ENCODE results near the gene NLGN4X.

NLGN4X gene

DNA sequence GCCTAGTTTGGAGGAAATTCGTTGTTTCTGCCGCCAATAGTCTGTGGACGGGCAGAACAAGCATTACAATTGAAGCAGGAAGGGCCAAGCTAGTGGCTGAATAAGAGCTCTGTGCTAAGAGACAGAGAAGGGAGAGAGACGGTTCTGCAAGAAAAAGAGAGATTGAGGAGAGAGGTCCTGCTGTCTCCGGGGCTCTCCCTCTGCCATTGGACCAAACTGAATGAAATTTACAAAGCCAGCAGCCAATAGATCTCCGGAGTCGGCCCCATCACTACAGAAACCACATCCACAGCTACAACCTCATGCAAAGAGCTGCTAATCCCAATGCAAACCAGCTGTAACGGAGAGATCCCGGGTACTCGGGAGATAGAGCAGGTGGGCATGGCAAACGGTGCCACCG is at the start of gene NLGN4X:
Gene NLGN4X (minus strand): TSS at position 148 of the 400 bp plus-strand sequence. CDS start 77,401 bp downstream, outside the sequence.
- no peaks in the 10 kb centered on the region for H3K4me1 Mint-ChIP-seq
- DNase-seq (ENCODE audit: low spot score in 2 of 2), result no peak
- ATAC-seq, result no peak
- H3K4me3 Mint-ChIP-seq, result no peak within 1 kb of the TSS
- no peaks in the 10 kb centered on the region for H3K9me3 Mint-ChIP-seq
- H3K36me3 Mint-ChIP-seq, result no peaks in the 10 kb centered on the region
- H3K27ac Mint-ChIP-seq, result no peak within 1 kb of the TSS

DNA sequence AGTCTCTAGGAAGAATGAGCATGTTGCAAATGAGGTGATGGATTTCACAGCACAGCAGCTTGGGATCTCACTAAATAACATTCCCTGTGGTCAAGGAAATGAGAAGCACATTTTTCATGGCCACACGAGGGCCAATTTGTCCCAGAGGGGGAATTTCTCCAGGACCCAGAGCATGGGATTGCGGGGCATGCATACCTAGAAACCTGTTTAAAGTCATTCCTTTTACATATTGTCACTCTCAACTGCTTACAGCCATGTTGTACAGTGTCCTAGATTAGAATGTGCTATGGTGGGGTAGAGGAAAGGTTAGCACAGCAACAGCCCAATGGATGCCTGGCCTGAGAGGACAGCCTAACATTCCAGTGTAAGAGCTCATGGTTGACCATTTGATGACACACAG is 37.4 kb upstream of the NLGN4X start:
- no peaks in the 10 kb centered on the region for H3K4me1 Mint-ChIP-seq
- H3K4me3 Mint-ChIP-seq, result no peak overlapping the region
- H3K9me3 Mint-ChIP-seq, result no peaks in the 10 kb centered on the region
- ATAC-seq (no peak), DNase-seq (ENCODE audit: low spot score in 2 of 2) (no peak)
- no peak overlapping the region for H3K27ac Mint-ChIP-seq
- no peaks in the 10 kb centered on the region for H3K36me3 Mint-ChIP-seq

DNA sequence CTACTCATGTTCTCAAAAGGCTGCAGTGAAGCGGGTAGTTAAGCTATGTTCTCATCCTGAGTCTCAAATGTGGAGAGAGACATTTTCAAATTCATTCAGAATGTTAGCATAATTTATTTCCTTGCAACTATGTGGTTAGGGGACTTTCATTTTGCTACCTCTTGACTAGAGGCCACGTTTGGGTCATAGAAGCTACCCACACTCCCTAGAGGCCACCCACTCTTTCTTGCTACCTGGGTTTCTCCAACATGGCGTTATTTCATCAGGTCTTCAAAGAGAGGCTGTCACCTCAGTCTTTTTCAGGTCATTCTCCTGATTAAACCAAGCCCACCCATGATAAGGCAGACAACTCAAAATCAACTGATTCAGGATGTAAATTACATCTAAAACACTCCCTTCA is 34.3 kb upstream of the NLGN4X start:
- ATAC-seq, result no peak
- no peaks in the 10 kb centered on the region for H3K9me3 Mint-ChIP-seq
- no peaks in the 10 kb centered on the region for H3K36me3 Mint-ChIP-seq
- H3K4me3 Mint-ChIP-seq, result no peak overlapping the region
- no peak overlapping the region for H3K27ac Mint-ChIP-seq
- DNase-seq (ENCODE audit: low spot score in 2 of 2), result no peak
- H3K4me1 Mint-ChIP-seq, result no peaks in the 10 kb centered on the region

DNA sequence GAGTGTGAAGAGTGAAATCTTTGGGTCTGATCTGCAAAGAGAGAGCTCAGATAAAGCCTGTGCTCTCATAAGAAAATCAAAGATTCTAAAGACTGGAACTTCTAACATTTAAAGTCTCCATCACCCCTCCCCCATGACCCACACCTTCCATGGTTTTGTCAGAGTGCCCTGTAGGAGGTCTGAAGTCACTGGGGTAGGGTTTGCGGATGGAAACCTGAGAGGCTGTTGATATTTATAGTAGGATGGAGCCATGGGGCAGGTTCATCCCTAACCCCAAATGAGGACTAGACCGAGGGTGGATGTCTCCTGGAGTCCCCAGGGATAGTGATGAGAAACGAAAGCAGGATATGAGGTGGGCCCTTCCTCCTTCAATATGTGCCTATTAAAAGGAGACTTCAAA is 28.4 kb upstream of the NLGN4X start:
- H3K4me3 Mint-ChIP-seq, result no peak overlapping the region
- ATAC-seq (no peak), DNase-seq (ENCODE audit: low spot score in 2 of 2) (no peak)
- H3K4me1 Mint-ChIP-seq, result no peaks in the 10 kb centered on the region
- peaks cover 6% of the 10 kb centered on the region for H3K36me3 Mint-ChIP-seq
- peaks cover 4% of the 10 kb centered on the region for H3K9me3 Mint-ChIP-seq
- no peak overlapping the region for H3K27ac Mint-ChIP-seq

DNA sequence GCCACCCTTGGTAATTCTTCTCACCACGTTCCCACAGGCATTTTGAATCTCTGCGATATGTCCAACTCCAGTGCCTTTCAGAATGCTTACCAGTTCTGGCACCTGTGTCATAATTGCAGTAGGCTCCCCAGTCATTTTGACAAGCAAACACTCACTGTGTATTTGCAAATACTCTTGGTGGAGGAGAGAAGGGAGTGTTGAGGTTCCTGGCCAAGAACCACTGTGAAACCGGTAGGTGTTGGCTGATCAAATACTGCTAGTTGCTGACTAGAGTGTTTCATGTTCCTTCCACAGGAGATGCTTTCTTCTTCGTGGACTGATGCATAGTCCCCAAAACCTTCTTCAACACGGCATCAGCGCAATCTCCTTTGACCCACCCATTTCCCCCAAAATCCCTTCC is 16.0 kb upstream of the NLGN4X start:
- H3K9me3 Mint-ChIP-seq, result no peaks in the 10 kb centered on the region
- ATAC-seq (no peak), DNase-seq (ENCODE audit: low spot score in 2 of 2) (no peak)
- H3K4me1 Mint-ChIP-seq, result no peaks in the 10 kb centered on the region
- H3K36me3 Mint-ChIP-seq, result no peaks in the 10 kb centered on the region
- no peak overlapping the region for H3K4me3 Mint-ChIP-seq
- no peak overlapping the region for H3K27ac Mint-ChIP-seq

DNA sequence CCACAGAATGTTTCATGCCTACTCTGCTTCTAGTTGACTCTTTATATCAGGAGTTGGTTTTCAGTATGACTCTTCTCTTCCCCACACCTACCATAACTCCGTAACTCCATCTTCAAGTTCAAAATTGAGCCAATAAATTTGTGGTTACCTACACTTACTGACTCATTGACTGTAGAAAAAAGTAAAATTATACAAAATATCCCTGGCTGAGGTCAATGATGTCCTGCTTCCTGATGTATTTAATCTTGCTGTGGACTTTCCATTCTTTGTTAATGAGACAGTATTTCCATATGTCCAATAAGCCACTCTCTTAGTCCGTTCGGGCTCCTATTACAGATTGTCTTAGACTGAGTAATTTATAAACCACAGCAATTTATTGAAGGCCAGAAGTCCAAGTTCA is 9.9 kb upstream of the NLGN4X start:
- H3K27ac Mint-ChIP-seq, result no peak overlapping the region
- ATAC-seq, result no peak
- DNase-seq (ENCODE audit: low spot score in 2 of 2), result no peak

DNA sequence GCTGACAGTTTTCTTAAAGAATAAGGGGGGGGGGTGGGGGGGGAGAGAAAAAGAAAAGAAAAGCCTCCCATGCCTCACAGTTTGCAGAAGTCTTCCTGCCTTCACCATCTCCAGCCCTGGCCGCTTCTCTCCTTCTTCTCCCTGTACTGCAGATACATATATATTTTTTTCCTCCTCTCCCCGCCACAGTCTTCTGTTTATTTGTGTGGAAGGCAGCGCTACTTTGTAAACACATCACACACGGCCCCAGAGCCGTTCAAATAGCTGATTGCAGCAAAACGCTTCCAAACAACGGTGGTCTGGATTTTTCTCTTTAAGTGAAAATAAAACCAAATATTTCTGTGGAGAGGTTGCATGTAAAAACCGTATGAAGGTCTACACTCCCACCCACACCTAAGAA is 732 bp downstream of the NLGN4X start:
- H3K9me3 Mint-ChIP-seq, result no peaks in the 10 kb centered on the region
- ATAC-seq, result no peak
- no peak overlapping the region for H3K27ac Mint-ChIP-seq
- H3K4me3 Mint-ChIP-seq, result no peak overlapping the region
- no peaks in the 10 kb centered on the region for H3K36me3 Mint-ChIP-seq
- DNase-seq (ENCODE audit: low spot score in 2 of 2), result no peak
- no peaks in the 10 kb centered on the region for H3K4me1 Mint-ChIP-seq

More for the DNA sequence above, 9.9 kb upstream of the NLGN4X start:
- Mint-ChIP-seq H3K4me3 (no peak overlapping the region), H3K36me3 (no peaks in the 10 kb centered on the region), H3K9me3 (peaks cover 3% of the 10 kb centered on the region), H3K4me1 (no peaks in the 10 kb centered on the region)

DNA sequence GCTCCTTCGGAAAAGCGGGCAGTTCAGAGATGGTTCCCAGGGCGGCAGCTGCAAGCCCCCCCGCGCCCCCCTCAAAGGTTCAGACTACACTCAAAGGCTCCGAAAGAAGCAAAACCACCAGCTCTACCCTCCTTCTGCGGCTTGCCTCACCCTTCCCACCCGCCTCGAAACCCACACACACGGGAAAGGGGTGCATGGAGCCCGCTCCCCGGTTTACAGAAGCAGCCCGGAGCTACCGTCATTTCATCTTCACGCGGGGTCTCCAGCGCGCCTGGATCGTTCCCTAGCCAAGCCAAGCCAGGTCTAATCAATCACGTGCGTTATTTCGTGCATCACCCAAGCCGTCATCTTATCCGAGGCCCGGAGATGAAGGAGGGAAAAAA is 1.2 kb downstream of the NLGN4X start:
- H3K4me1 Mint-ChIP-seq, result no peaks in the 10 kb centered on the region

DNA sequence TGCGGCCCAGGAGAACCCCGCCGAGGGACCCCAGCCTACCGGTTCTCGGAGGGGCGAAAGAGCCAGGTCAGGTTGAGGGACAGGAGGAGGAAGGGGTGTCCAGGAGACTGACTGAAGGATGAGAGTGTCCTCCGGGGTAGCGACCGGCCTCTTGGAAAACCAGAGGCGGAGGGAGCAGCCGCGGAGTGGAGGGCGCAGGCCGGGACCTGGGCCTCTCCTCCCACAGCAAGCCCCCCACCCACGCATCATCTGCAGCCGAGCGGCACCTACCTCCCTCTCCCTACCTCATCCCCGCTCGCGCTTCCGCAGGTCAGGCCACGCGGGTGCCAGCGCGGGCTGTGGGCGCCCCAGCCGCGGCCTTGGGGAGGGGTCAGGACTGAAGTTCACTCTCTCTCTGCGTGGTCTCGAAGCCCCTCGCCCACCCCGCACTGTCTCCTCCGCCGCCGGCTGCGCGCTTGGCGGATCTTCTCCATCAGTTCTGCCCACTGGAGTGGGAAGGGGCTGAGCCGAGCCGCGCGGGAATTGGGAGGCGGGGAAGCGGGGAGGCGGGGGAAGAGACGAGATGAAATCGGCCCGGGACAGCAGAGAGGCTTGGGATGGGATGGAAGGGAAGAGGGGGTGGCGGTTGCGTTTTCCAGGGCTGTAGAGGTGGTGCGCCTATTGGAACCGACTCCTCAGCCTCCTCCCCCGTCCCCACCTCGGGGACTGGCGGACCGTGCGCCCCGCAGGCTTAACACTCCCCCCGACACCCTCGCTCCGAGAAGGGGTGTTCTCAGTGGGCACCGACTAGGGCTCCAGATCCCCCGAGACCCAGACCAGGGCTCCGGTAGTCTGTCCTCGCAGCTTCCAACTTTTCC is 1.8 kb downstream of the NLGN4X start:
- ATAC-seq, result no peak
- Mint-ChIP-seq H3K9me3 (no peaks in the 10 kb centered on the region), H3K4me3 (no peak overlapping the region), H3K36me3 (no peaks in the 10 kb centered on the region), H3K27ac (no peak overlapping the region), H3K4me1 (no peaks in the 10 kb centered on the region)
- DNase-seq (ENCODE audit: low spot score in 2 of 2), result no peak

More for the DNA sequence above, 1.2 kb downstream of the NLGN4X start:
- H3K36me3 Mint-ChIP-seq, result no peaks in the 10 kb centered on the region
- H3K27ac Mint-ChIP-seq, result no peak overlapping the region
- no peak for ATAC-seq
- H3K9me3 Mint-ChIP-seq, result no peaks in the 10 kb centered on the region
- no peak for DNase-seq (ENCODE audit: low spot score in 2 of 2)
- no peak overlapping the region for H3K4me3 Mint-ChIP-seq

DNA sequence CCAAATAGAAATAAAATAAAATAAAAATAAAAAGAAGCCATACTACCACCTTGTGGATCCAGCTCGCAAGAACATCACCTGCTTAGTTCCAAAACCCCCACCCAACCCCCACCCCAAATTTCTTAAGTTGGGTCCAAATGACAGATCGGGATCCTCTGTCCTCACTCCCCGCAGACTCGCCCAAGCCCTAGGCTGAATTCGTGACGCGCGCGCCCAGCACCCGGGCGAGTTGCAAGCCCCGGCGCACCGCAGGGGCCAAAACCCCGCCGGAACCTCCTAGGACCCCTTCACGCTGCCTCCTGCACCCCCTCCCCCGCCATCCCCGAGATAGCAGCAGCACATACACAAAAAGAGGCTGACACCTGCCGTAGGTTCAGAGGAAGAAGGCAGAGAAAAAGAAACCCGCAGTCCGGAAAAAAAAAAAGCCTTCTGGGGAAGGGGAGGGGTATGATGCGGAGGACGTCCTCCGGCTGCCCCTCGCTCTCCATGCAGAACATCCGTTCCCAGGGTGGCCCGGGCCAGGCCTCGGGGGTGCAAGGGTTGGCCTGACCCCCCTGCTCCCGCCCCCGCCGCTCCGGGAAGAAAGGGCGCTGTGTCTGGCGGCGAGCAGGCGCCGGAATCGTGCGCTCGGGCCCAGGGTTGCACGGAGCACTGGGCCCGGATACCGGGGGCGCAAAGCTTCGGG is 2.6 kb downstream of the NLGN4X start:
- H3K4me1 Mint-ChIP-seq, result no peaks in the 10 kb centered on the region
- H3K4me3 Mint-ChIP-seq, result no peak overlapping the region
- H3K27ac Mint-ChIP-seq, result no peak overlapping the region
- H3K9me3 Mint-ChIP-seq, result no peaks in the 10 kb centered on the region
- DNase-seq (ENCODE audit: low spot score in 2 of 2) (no peak), ATAC-seq (no peak)
- H3K36me3 Mint-ChIP-seq, result no peaks in the 10 kb centered on the region

DNA sequence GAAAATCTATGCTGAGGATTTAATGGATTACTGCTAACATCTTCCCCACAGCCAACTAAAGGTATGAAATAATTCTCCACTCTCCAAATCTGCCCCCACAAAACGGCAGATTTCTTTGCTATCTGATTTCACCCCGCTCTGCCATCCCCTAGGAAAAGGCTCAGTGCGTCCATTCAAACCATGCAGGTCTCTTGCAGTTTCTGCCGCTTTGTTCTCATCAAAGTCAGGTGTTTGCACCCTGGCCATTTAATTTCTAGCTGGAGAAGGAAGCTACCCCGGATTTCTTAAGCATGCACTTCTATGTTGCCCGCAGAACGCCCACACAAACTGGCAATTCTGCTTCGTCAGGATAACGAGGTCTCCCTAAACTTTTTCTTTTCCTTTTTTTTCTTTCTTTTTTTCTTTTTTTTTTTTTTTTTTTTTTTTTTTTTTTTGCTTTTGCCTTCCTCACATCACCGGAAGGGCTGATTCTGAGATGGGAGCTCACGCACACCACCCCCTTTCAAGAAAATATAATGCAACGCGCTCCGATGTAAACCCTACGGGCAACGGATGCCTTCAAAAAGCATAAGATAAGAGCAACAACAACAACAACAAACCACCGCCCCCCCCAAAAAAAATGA is 3.3 kb downstream of the NLGN4X start:
- H3K4me3 Mint-ChIP-seq, result no peak overlapping the region

DNA sequence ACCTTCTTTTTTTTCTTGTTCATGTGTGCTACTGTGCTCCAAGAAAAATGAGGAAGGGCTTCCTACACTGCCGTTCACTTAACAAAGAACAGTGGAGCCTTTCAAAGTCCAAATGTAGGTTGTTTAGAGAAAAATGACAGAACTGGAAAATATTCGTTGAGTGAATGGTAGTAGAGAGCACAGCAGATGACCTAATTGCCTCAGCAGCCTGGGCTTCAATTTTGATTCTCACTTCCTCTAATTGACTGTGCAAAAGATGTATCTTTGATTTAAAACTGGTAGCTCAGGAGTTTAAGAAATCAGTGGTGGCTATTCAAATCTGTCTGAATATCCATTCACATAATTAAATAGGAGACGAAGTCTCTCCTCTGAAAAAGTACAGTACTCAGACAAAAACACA is 5.2 kb downstream of the NLGN4X start:
- ATAC-seq (no peak), DNase-seq (ENCODE audit: low spot score in 2 of 2) (no peak)
- Mint-ChIP-seq H3K36me3 (no peaks in the 10 kb centered on the region), H3K27ac (no peak overlapping the region), H3K4me3 (no peak overlapping the region), H3K4me1 (no peaks in the 10 kb centered on the region), H3K9me3 (no peaks in the 10 kb centered on the region)

More for the DNA sequence above, 3.3 kb downstream of the NLGN4X start:
- ATAC-seq (no peak), DNase-seq (ENCODE audit: low spot score in 2 of 2) (no peak)
- H3K9me3 Mint-ChIP-seq, result no peaks in the 10 kb centered on the region
- H3K4me1 Mint-ChIP-seq, result no peaks in the 10 kb centered on the region
- no peak overlapping the region for H3K27ac Mint-ChIP-seq
- H3K36me3 Mint-ChIP-seq, result no peaks in the 10 kb centered on the region

DNA sequence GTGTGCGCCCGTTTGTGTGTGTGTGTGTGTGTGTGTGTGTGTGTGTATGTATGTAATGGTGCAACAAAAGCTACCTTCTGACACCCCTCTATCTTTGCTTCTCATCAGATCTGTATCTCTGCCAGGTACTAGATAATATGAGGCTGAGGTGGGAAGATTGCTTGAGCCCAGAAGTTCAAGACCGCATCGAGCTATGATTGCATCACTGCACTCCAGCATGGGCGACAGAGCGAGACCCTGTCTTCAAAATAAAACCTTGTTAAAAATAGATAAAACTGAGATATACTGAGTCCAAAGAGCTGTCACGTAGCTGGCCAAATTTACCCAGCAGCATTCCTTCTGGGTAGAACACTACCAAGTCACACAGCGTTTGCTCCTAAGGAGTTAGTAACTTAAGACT is 18.4 kb downstream of the NLGN4X start:
- ATAC-seq, result no peak
- no peaks in the 10 kb centered on the region for H3K4me1 Mint-ChIP-seq
- no peak overlapping the region for H3K27ac Mint-ChIP-seq
- H3K4me3 Mint-ChIP-seq, result no peak overlapping the region
- H3K9me3 Mint-ChIP-seq, result no peaks in the 10 kb centered on the region
- H3K36me3 Mint-ChIP-seq, result no peaks in the 10 kb centered on the region
- DNase-seq (ENCODE audit: low spot score in 2 of 2), result no peak

DNA sequence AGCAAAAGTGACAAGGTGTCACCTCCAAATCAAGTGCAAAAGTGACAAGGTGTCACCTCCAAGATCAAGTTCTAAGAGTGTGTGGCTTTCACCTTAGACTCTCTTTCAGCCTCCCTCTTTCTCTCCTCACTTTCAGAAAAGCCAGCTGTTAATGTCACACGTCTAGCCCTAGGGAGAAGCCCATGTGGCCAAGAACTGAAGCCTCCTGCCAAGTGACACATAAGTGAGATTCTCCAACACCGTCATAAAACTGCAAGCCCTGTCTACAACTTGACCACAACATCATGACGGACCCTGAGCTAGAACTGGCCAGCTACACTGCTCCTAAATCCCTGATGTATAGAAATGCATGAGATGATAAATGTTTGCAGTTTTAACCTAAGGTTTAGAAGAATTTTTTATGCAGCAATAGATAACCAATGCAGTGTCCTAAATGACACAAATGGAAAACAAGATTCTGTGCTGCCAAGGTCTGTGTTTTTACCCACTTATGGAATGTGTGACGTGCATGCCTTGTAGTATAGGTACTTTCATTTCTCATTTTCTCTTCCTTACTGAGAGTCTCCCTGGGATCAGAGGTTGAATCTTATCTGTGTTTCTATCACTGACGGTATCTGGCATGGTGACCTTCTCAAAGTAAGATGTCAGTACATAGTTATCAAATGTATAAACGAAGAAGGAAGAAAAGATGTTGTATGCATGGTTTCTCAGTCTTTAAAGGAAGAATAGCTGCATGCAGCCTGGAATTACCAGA is 25.0 kb downstream of the NLGN4X start:
- no peak for ATAC-seq
- H3K4me1 Mint-ChIP-seq, result no peaks in the 10 kb centered on the region

DNA sequence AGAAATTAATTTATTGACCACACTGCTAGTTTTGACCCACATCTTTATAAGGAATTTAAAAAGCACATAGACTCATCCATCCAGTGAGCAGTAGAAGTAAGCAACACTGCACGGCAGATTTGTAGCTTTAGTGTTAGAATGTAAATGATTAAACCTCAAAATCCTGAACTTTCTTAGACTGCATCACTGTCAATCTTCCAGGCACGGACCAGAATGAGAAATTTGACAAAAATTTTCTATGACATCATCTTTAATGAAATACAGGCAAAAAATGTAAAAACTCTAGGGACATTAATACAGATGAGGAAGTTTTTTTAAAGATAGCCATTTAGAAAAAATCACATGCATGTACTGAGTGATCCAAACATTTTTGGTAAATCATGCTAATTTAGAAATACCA is 29.2 kb downstream of the NLGN4X start:
- H3K4me1 Mint-ChIP-seq, result no peaks in the 10 kb centered on the region
- no peak overlapping the region for H3K4me3 Mint-ChIP-seq
- H3K9me3 Mint-ChIP-seq, result no peaks in the 10 kb centered on the region
- H3K36me3 Mint-ChIP-seq, result no peaks in the 10 kb centered on the region
- no peak overlapping the region for H3K27ac Mint-ChIP-seq
- no peak for DNase-seq (ENCODE audit: low spot score in 2 of 2)
- ATAC-seq, result no peak

More for the DNA sequence above, 25.0 kb downstream of the NLGN4X start:
- no peaks in the 10 kb centered on the region for H3K9me3 Mint-ChIP-seq
- DNase-seq (ENCODE audit: low spot score in 2 of 2), result no peak
- no peak overlapping the region for H3K4me3 Mint-ChIP-seq
- no peaks in the 10 kb centered on the region for H3K36me3 Mint-ChIP-seq
- no peak overlapping the region for H3K27ac Mint-ChIP-seq
